ENCODE measurements around the gene RAB6D.
"Not testable (repeated sequence)": the region's sequence is repeated elsewhere in the genome, so short reads cannot be mapped to it uniquely, and the experiment has no call there.

Gene RAB6D

DNA sequence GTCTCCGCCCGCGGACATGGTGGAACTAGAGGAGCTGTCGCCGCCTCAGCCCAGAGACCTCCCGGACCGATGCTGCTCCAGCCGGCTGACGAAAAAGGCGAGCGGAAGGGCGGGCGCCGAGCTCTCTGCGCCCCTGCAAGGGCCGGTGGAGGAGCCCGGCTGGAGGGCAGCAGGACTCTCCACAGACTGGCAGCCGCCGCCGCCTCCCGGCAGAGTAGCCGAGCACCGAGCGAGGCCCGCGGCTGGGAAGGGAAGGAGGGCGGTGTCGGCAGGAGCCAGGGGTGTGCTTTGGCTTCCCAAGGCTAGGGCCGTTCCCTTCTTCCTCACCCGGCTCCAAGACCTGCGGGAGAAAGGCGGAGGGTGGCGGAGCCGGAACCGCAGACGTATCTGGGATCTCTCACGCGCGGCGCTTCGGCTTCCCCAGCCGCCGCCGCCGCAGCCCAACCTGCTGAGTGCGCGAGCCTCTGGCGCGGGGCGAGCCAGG, at the start of gene RAB6D:
RAB6D (minus strand) TSS at position 466 of the 484 bp plus-strand sequence; CDS start at position 18, 448 bp downstream.
- DNase-seq (ENCODE audit: low spot score) = not testable (repeated sequence)

DNA sequence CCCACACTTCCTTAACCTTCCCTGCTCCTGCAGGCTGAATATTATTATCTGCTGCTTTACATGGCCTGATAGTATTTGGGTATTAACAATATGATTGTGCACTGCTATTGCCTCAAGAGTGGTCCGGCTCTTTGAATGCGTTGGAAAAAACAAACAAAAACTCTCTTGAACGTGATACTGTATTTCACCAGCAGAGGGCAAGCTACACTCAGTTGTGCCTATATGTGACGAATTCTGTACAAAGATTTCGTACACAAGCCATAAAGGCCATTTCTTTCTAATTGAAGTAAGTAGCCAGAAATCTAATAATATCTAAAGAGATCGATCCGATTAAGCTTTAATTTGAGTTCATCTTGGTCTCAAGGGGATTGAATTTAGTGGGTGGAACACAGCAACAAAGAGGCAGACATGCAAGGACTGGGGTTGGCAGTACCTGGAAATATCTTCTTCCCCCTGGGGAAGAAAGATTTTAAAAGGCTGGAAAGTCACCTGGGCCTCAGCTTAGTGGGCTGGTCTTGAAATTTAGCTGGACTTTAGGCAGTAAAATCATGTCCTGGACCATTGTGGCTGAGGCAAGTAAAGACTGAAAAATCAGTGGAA, 49.3 kb upstream of the RAB6D start:
- peak; percentile 40 for DNase-seq (ENCODE audit: low spot score)

DNA sequence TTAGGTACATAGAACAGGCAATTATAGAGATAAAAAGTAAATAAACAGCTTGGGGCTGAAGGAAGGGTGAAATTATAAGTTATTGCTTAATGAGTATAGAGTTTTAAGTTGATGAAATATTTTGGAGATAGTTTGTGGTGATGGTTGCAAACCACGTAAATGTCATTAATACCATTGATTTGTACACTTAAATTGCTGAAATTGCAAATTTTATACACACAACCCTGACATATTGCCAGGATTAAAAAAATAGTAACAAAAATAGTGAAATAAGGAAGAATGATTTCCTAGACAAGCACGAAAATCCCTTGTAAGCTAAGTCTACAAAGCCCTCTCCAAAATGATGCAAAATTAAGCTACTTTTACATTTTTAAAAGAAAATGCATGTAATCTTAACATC, 46.2 kb upstream of the RAB6D start:
- DNase-seq (ENCODE audit: low spot score) = no peak

DNA sequence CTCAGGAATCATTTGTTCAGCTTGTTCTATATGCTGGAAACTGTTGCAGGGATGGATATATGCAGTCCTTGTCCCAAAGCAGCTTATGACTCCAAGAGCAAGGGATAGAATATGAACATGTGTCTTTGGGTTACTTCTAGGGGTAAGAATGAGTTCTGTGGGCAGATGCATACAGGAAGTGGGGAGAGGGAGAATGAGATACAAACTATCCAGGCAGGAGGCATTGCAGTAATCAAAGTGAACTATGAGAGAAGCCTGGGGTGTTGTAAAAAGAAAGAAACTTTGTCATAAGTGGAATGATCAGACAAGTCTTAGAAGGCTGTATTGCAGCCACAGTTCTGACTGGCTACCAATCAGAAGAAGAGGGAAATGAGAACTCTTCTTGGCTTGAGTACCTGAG, 44.8 kb upstream of the RAB6D start:
- no peak for DNase-seq (ENCODE audit: low spot score)

DNA sequence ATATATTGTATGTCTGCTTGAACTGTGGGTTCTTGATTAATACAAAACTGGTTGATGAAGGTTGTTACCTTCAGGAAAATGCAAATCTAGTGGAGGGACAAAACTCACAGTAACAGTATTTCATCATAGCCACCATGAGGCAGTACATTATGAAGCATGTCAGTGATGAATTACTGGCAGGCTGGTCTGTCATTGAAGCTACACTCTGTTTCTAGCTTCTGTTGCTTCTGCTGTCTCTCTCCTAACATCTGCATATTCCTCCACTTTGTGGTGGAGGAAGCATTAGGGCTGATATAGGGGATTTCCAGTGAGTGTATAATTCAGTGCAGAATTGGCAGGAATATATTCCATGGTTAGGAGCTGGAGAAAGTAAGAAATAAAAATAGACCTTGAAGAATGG, 44.2 kb upstream of the RAB6D start:
- no peak for DNase-seq (ENCODE audit: low spot score)

DNA sequence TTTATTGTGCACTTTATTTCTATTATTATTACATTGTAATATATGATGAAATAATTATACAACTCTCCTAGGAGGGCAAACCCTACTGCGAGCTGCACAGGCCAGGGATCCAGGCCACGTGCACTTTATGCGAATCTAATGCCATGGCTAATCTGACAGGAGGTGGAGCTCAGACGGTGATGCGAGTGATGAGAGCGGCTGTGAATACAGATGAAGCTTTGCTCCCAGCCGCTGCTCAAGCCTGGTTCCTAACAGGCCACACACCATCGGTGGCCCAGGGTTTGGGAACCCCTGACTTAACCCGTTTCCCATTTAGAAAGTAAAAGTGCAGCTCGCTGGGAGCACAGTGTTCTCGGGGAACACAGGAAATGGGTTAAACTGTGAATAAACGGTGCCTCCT, 40.8 kb upstream of the RAB6D start:
- no peak for DNase-seq (ENCODE audit: low spot score)

DNA sequence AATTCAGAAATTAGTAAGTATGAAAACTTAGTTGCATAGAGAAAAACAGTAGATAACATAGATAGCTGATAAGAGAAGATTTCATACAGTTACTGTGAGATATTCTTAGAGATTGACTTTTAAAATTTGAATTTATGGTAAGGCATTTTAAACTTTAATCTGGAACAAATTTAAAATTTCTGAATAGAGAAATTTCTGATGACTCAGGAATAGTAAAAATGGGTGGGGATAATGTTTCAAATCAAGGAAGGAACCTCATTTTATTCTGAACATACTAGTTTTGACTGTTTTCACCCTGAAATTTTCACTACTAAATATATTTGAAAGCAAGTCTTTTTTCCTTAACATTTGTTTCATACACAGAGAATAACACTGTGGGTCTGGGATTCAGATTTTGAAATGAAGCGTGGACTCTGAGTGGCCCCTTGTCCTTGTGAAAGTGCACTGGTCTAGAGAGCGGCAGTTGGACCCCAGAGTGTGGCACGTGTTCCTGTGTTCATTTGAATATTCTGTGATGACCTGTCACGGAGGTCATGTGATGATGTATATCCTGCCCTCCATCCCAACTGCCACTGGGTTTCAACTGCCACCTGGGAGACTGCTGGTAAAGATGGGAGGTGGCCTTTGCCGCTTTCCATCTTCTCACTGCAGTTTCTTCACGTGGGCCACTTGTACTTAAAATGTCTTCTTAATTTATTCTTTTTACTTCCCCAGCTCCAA, 38.5 kb upstream of the RAB6D start:
- DNase-seq (ENCODE audit: low spot score) = no peak

DNA sequence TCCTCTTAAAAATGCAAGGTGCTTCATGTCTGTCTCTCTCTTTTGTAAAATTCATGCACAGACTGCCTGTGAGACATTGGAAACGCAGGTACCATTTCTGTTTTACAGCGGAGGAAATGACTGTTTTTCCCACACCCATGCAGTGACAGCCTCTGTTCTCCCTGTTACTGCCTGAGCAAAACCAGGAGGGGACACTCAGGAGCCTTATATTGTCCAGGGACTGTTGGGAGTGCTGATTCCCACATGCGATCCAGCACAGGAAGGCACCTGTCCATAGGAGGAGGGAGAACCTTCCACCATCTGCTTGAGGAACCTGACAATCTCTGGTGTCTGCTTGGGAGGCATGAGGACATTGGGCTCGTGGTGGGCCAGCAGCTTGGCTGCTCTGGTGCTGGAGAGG, 36.9 kb upstream of the RAB6D start:
- DNase-seq (ENCODE audit: low spot score) = no peak

DNA sequence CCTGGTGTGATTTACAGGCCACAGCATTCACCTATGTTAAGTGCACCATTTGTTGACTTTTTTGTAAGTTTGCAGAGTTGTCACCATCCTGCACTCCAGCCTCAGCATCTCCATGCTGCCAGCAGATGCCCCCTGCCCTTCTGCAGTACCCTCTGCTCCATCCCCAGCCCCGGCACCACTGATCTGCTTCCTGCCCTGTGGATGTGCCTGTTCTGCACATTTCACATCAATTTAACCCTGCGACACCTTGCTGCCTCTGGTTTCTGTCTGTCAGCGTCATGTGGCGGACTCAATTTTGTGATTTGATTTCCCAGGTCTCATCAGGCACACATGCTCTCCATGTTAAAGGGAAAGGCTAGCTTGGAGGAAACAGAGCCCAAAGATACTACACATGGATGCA, 36.5 kb upstream of the RAB6D start:
- DNase-seq (ENCODE audit: low spot score) = not testable (repeated sequence)

DNA sequence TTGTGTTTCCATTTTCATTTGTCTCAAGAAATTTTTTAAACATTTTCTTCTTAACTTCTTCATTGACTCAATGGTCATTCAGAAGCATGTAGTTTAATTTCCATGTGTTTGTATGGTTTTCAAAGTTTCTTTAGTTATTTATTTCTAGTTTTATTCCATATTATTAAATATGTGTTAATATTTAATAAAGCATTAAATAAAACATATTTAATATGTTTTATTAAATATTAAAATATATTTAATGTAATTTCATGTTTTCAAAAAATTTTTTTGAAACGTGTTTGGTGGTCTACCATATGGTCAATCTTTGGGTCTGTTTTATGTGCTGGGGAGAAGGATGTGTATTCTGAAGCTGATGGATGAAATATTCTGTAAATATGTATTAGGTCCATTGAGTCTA, 32.2 kb upstream of the RAB6D start:
- DNase-seq (ENCODE audit: low spot score) = not testable (repeated sequence)

DNA sequence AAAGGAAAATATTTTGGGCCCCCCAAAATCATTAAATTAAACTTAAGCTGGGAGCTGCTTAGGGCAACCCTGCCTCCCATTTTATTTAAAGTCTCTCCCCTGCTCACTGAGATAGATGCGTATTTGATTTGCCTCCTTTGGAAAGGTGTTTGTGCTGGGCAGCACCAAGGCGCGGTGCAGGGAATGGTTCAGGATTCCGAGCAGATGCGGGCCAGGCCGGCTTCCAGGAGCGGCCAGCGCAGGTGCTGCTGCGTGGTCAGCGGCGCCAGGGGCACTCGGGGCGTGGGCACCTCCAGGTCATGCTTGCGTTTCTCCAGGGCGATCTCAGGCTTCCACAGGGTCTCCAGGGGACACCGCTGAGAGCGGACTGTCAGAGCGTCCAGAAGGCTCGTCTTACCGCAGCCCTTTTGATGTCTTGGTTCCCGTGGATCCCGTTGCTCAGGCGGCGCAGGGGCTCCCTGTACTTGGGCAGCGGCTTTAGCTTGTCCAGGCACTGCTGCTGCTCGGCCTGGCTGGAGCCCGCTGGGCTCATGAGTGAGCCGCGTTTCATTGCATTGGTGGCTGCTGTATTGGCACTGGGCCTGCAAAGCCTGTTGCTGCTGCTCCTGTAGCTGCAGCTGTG, 31.2 kb upstream of the RAB6D start:
- not testable (repeated sequence) for DNase-seq (ENCODE audit: low spot score)

DNA sequence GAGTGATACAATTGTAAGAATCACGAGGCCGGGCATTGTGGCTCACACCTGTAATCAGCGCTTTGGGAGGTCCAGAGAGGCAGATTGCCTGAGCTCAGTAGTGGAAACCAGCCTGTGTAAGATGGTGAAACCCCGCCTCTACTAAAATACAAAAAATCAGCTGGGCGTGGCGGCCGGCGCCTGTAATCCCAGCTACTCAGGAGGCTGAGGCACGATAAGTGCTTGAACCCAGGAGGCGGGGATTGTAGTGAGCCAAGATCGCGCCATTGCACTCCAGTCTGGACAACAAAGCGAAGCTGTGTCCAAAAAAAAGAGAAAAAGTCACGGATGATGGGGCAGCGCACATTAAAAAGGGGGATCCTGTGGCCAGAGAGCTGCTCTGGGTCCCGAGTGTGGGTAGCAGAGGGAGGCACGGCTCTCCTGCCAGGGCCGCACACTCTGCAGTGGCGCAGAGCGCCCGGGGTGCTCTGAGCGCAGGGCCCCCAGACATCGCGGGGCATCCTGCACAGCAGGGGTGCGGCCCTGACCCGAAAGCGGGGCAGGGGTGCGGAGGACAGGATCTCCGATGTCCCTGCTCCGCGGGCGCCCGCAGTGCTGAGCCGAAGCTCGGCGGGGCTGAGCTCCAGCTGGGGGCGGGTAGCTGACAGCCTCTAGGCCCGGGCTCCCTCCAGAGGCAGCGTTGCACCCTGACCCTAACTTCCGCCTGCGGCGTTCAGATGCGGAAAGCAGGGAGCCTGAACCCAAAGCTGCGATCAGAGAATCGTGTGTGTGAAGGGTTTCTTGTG, 30.4 kb upstream of the RAB6D start:
- DNase-seq (ENCODE audit: low spot score) = no peak

DNA sequence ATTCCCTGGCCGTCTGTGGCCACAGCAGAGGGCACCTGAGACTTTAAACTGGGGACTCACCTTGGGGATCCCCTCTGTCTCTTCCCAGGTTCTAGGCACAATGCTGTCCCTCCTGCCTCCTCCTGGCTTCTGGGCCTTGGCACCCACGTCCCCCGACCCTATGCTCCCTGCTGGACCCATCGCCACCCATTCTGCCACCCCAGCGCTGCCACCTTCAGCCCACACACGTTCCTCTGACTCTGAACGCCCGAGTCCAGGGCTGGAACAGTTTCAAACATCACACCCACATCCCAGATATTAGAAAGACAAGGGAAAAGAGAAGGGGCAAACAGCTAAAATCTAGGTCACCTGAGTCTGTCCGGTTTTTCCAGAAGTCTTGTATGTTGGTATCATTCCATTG, 28.0 kb upstream of the RAB6D start:
- not testable (repeated sequence) for DNase-seq (ENCODE audit: low spot score)

DNA sequence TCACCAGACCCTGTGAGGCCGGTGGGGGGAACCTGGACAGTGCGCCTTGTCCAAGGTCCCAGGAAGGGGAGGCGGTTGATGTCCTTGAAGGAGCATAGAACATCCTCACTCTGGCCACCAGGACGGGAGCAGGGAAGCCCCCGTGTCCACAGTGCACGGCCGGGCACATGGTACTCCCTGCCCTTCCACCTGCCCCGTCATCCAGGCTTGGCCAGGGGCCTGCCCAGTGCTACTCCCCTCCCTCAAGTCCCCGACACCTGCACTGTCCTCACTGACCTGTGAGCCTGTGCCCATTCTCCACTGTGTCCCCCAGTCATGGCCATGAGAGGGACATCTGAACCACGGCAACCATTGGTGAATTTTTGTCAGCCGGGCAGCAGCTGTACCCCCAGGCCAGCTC, 27.5 kb upstream of the RAB6D start:
- not testable (repeated sequence) for DNase-seq (ENCODE audit: low spot score)

DNA sequence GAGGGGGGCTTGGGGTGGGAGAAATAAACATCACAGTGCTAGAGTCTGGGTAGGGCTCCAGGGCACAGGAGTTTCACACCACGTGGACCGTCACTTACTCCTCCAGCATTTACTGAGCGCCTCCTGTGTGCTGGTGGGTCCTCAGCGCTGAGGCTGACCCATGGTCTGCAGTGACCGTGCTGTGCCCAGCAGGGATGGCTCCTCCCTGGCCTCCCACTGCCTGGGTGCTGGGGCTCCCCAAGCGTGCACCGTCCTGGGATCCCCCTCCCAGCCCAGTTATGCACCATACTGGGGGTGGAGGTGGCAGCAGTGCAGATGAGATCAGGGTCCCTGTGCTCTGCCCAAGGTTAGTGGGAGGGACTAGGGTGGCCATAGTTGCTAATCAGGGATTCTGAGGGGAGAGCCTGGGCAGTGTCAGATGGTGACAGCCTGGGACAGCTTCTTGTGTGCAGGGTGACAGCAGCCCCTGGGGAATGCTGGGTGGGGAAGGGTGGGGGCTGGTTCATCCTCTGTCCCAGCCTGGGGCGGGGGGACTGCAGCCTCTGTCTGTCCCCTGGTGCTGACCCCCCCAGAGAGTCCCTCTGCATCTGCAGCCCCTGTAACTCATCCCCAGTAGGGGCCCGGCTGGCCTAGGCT, 26.6 kb upstream of the RAB6D start:
- not testable (repeated sequence) for DNase-seq (ENCODE audit: low spot score)

DNA sequence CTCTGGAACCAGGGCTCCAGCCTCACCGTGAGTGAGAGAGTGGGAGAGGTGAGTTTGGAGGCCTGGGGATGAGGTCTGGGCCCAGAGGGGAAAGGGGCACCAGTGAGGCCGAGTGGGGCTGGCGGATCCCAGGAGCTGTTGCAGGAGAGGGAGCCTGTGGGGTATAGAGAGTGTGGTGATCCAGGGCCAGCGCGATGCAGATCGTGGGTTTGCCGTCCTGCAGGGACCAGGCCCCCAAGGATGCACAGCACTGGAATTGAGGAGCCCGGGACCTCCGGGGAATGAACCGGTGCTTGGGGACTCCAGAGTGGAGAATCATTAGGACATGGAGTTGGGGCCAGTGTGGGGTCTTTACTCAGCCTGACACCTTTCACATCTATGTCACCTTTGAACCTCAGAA, 25.7 kb upstream of the RAB6D start:
- DNase-seq (ENCODE audit: low spot score) = no peak

DNA sequence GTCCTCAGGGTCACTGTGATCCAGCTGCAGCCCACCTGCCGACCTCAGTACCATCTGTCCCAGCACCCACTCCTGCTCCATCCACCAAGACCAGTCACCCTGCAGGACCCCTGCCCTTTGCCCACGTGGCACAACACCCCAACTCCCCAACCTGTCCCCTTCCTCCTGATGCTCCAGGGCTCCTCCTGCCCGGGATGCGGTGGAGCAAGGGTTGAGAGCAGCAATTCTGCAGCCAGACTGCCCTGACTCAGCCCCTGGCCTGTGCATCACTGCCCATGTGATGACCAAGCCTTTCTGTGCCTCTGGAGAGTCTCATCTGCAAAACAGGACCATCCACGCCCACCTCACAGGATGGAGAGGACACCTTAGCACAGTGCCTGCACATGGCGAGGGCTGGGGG, 24.9 kb upstream of the RAB6D start:
- not testable (repeated sequence) for DNase-seq (ENCODE audit: low spot score)

DNA sequence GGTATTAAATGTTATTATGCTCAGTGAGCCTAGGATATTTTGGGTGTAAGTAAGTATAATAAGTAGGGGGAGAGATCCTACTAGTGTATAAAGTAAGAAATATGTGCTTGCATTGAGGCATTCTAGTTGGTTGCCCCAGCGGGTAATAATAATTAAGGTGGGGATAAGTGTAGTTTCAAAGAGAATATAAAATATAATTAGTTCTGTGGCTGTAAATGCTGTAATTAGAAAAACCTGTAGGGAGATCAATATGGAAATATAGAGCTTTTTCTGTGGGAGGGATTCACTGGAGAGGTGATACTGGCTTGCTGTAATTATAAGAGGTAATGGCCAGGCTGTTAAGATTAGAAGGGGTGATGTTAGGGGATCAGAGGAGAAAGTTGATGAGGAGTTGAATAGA, 9.1 kb upstream of the RAB6D start:
- not testable (repeated sequence) for DNase-seq (ENCODE audit: low spot score)

DNA sequence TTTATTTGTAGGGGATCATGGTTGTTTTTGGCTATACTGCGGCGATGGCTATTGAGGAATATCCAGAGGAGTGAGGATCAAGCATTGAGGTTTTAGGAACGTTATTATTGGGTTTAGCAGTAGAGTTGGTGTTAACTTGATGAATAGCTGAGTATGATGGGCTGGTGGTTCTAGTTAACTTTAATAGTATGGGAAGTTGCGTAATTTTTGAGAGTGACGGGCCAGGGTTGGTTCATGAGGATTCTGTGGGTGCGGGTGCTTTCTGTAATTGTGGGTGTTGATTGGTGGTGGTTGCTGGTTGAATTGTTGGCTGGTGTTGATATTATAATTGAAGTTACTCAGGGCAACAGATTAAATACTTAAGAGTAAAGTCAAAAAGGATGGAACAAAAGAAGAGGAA, 6.0 kb upstream of the RAB6D start:
- DNase-seq (ENCODE audit: low spot score) = no peak

DNA sequence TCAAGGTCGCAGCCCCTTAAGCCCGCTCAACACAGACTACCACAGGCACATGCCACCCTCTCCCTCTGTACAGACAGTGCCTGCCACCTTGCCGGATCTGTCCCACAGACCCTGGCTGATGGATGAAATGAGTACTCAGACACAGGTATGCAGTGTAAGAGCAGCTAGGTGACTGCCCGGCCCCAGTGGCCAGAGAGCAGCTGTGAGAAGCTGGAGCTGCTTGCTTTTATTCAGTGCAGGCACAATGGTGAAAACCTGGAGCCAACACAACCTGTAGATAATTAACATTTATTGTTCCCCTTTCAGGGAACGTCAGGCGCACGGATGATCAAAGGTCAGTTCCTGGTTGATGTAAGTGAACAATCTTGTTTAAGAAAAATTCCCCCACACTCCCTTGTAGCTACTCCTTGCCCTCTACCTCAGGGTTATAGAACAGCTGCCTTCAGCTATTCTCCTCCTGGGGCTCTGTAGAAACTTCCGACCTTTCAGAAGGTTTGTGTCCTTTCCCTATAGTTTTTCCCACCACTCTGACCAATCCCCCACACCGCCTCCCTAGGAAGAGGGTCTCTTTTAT, 4.6 kb upstream of the RAB6D start:
- DNase-seq (ENCODE audit: low spot score) = not testable (repeated sequence)

DNA sequence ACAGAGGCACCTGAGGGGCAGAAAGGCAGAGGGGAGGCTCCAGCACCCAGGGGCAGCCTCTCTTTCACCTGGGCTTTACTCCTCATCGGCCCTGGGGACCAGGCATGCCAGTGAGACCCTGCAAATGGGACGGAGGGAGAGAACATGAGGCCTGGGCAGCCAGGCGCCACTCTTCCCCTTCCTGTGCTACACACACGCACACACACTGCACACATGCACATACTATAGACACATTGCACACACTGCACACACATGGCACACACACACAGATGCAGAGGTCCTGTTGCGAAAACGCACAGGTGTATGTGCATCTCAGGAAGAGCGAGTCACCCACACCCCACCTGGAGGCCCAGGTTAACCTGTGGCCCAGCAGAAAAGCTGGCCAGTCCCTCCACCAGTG, 3.4 kb upstream of the RAB6D start:
- no peak for DNase-seq (ENCODE audit: low spot score)

DNA sequence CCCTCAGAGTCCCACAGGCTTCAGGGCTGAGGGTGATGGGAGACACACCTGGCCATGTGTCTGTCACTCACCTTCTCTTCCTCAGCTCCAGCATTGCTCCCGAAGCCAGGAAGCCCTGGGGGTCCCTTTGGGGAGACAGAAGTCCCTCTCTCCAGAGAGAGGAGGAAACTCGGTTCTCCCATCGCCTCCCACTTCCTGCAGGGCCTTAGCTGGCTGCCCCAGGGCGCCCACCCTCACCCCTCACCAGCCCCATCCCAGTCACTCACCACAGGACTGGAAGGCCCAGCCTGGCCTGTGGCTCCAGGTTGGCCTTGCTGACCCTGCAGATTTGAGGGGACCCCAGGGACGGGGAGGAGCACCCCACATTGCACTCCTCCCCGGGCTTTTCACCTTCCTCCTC, 2.7 kb upstream of the RAB6D start:
- no peak for DNase-seq (ENCODE audit: low spot score)
